GM12878 (cell line): ENCODE measurements around the gene FBXL7. TPM values are rescaled to one million over a fixed set of nuclear protein-coding genes. Genes with fewer than 3 reads are reported as not detected.

Experiments
- ATAC-seq: fragments of 200-7000 bp; cut with Tn5 transposase; 3 replicates; pipeline ENCODE4 v1.9.1; 2020; ENCODE audit warnings: mild to moderate bottlenecking, moderate library complexity
- BruUV-seq: library from RNA; stranded (reverse); fragments of 400-500 nt; replicated peaks from 2 replicates; lab custom pipeline; 2021; lab: Mats Ljungman, UMichigan
- CTCF ChIA-PET: fragments of 300-600 bp; sonication (Branson Sonifier 250); formaldehyde crosslinking; extraction: SDS; loops from one replicate; lab custom pipeline; 2021; ENCODE audit warnings: inconsistent platforms; lab: Yijun Ruan, JAX
- POLR2A ChIA-PET: fragments of 350-600 bp; formaldehyde crosslinking; extraction: SDS; loops from one replicate; lab custom pipeline; 2021; ENCODE audit warnings: inconsistent platforms; lab: Charles Lee
- RAD21 ChIA-PET: fragments of 300-600 bp; sonication (Branson Sonifier 250); formaldehyde crosslinking; loops from one replicate; lab custom pipeline; 2023; ENCODE audit warnings: antibody characterized with exemption; ENCODE audit not compliant: unreplicated experiment; lab: Charles Lee
- SMC1A ChIA-PET: fragments of 300-600 bp; sonication (Branson Sonifier 250); formaldehyde crosslinking; loops from one replicate; lab custom pipeline; 2023; ENCODE audit not compliant: unreplicated experiment, uncharacterized antibody; lab: Charles Lee
- DNase-seq: peaks from one replicate; pipeline ENCODE4 v3.0.0-alpha.2; 2011; ENCODE audit warnings: low read depth, low spot score
- FAIRE-seq: peaks from 3 replicates; lab custom pipeline; 2011; peaks lifted over from hg19 to GRCh38; lab: Jason Lieb, UNC
- H2AFZ ChIP-seq: 2 replicates; pipeline ENCODE4 v1.6.0; 2011; ENCODE audit warnings: low read depth, low read length, control low read depth; ENCODE audit not compliant: control insufficient read depth
- H3K27ac ChIP-seq: 2 replicates; pipeline ENCODE4 v1.5.1; 2011; ENCODE audit warnings: control low read depth; ENCODE audit not compliant: control insufficient read depth, insufficient read depth
- H3K27me3 ChIP-seq, 2 experiments: replicated peaks in 1 of 2; 2 replicates each; pipeline versions ENCODE4 v1.6.0 to v1.6.1; 2011; ENCODE audit warnings: low read length in 1 of 2; ENCODE audit not compliant: control insufficient read depth in 2 of 2, insufficient read depth in 2 of 2
- H3K36me3 ChIP-seq, 2 experiments: 2 replicates each; pipeline ENCODE4 v1.5.1; 2011; ENCODE audit warnings: low read length in 1 of 2; ENCODE audit not compliant: control insufficient read depth in 2 of 2, insufficient read depth in 2 of 2
- H3K4me1 ChIP-seq: 2 replicates; pipeline ENCODE4 v1.6.1; 2011; ENCODE audit warnings: mild to moderate bottlenecking, low read length, moderate library complexity, mixed read lengths; ENCODE audit not compliant: control insufficient read depth, insufficient read depth
- H3K4me2 ChIP-seq: 2 replicates; pipeline ENCODE4 v1.6.0; 2011; ENCODE audit warnings: control low read depth; ENCODE audit not compliant: control insufficient read depth, insufficient read depth
- H3K4me3 ChIP-seq: fragments of 200-600 bp; sonication (generic); 2 replicates; pipeline ENCODE4 v1.5.1; 2016
- H3K79me2 ChIP-seq: 2 replicates; pipeline ENCODE4 v1.6.0; 2011; ENCODE audit warnings: low read length; ENCODE audit not compliant: control insufficient read depth, insufficient read depth
- H3K9ac ChIP-seq: 2 replicates; pipeline ENCODE4 v1.8.0; 2011; ENCODE audit warnings: low read length, control low read depth, mixed read lengths; ENCODE audit not compliant: control insufficient read depth, insufficient read depth
- H3K9me3 ChIP-seq: replicated peaks from 3 replicates; pipeline ENCODE4 v1.5.1; 2011; ENCODE audit warnings: mild to moderate bottlenecking, low read length; ENCODE audit not compliant: control insufficient read depth, insufficient read depth
- H4K20me1 ChIP-seq: 2 replicates; pipeline ENCODE4 v1.6.0; 2011; ENCODE audit not compliant: control insufficient read depth, insufficient read depth
- BMI1 ChIP-seq: fragments of 450-650 bp; IDR thresholded peaks from 2 replicates; pipeline ENCODE4 v1.6.1; 2016; ENCODE audit warnings: mild to moderate bottlenecking, moderate library complexity, borderline replicate concordance
- CREM ChIP-seq: IDR thresholded peaks from 2 replicates; pipeline ENCODE4 v1.6.1; 2014; ENCODE audit warnings: antibody characterized with exemption, low read depth
- CTCF ChIP-seq, 3 experiments: IDR thresholded peaks in 2 of 3; conservative IDR thresholded peaks in 1 of 3; 2 replicates each; pipeline ENCODE4 v1.5.1; 2011; ENCODE audit warnings: low read depth in 3 of 3, low read length in 3 of 3, mild to moderate bottlenecking in 3 of 3, control low read depth in 2 of 3, moderate library complexity in 2 of 3, inconsistent platforms in 1 of 3, mixed read lengths in 1 of 3; ENCODE audit not compliant: control insufficient read depth in 2 of 3, insufficient read depth in 1 of 3; ENCODE audit errors: extremely low read depth in 1 of 3
- CUX1 ChIP-seq: IDR thresholded peaks from 2 replicates; pipeline ENCODE4 v1.6.1; 2012; ENCODE audit warnings: improper control_type of control experiment, low read depth, low read length; ENCODE audit not compliant: insufficient replicate concordance
- HDAC6 ChIP-seq: fragments of 200-600 bp; sonication (generic); IDR thresholded peaks from one replicate; pipeline ENCODE4 v1.8.0; 2017; ENCODE audit warnings: antibody characterized with exemption; ENCODE audit not compliant: unreplicated experiment
- IKZF1 ChIP-seq: fragments of 450-650 bp; conservative IDR thresholded peaks from 2 replicates; pipeline ENCODE4 v1.6.1; 2017; ENCODE audit warnings: antibody characterized with exemption, mild to moderate bottlenecking
- MEF2A ChIP-seq: IDR thresholded peaks from 2 replicates; pipeline ENCODE4 v1.6.1; 2011; ENCODE audit warnings: low read depth, mild to moderate bottlenecking, low read length, moderate library complexity; ENCODE audit not compliant: insufficient read depth
- MTA3 ChIP-seq: IDR thresholded peaks from 2 replicates; pipeline ENCODE4 v1.6.1; 2012; ENCODE audit warnings: low read length, inconsistent platforms, borderline replicate concordance
- NR2F1 ChIP-seq: fragments of 450-650 bp; conservative IDR thresholded peaks from 2 replicates; pipeline ENCODE4 v1.6.1; 2017; ENCODE audit warnings: mild to moderate bottlenecking
- PAX8 ChIP-seq: fragments of 450-650 bp; IDR thresholded peaks from 2 replicates; pipeline ENCODE4 v1.6.1; 2017; ENCODE audit warnings: mild to moderate bottlenecking, moderate library complexity
- STAT1 ChIP-seq: fragments of 450-650 bp; conservative IDR thresholded peaks from 2 replicates; pipeline ENCODE4 v1.6.1; 2014; ENCODE audit warnings: antibody characterized with exemption, mild to moderate bottlenecking
- SUPT20H ChIP-seq: IDR thresholded peaks from 2 replicates; pipeline ENCODE4 v1.6.1; 2011; ENCODE audit warnings: low read depth, mild to moderate bottlenecking, low read length, moderate library complexity, borderline replicate concordance; ENCODE audit not compliant: control insufficient read depth
- TCF12 ChIP-seq: IDR thresholded peaks from 2 replicates; pipeline ENCODE4 v1.6.1; 2011; ENCODE audit warnings: low read depth, mild to moderate bottlenecking, low read length
- ZNF24 ChIP-seq: fragments of 450-650 bp; IDR thresholded peaks from 2 replicates; pipeline ENCODE4 v1.6.1; 2017; ENCODE audit warnings: antibody characterized with exemption, mild to moderate bottlenecking
- ZNF592 ChIP-seq: fragments of 450-650 bp; IDR thresholded peaks from 2 replicates; pipeline ENCODE4 v1.6.1; 2017; ENCODE audit warnings: mild to moderate bottlenecking, moderate library complexity
- WGBS: methylation state at CpG from one replicate; pipeline ENCODE4 v1.1.6; 2016; ENCODE audit warnings: low lambda C conversion rate; ENCODE audit not compliant: insufficient replicate concordance, insufficient coverage; ENCODE audit errors: missing lambda C conversion rate; 5-methylcytosine and 5-hydroxymethylcytosine counted together
- in situ Hi-C: fragments of 300-500 bp; cut with MboI; formaldehyde crosslinking; loops from 9 replicates; pipeline ENCODE4 v1.14.3; 2018; ENCODE audit warnings: mixed read lengths
- intact Hi-C: fragments of 100-400 bp; cut with micrococcal nuclease; formaldehyde crosslinking; loops from one replicate; pipeline ENCODE4 v1.14.2; 2022; ENCODE audit not compliant: unreplicated experiment
- polyA plus RNA-seq, 11 experiments: library from polyadenylated mRNA; depleted of rRNA in 4 of 11; unstranded in 6 of 11; stranded (reverse) in 5 of 11; fragments of >200 nt; fragmentation: Nextera tagmentation in 4 of 11; fragmentation: Illumina TruSeq in 1 of 11; extraction: Ambion mirVana in 4 of 11; extraction: Trizol in 1 of 11; gene quantifications; 1 replicate in 1 of 11; 2 replicates in 10 of 11; pipeline versions ENCODE4 v1.2.1 to v1.2.3, GENCODE V29; 2011 to 2016; ENCODE audit warnings: inconsistent platforms in 2 of 11, missing spikeins in 2 of 11, low read depth in 1 of 11
- total RNA-seq, 4 experiments: library from RNA; depleted of rRNA in 3 of 4; stranded (reverse); fragments of >200 nt in 3 of 4; fragmentation: Illumina TruSeq in 1 of 4; extraction: Trizol in 1 of 4; gene quantifications; 2 replicates each; pipeline versions ENCODE4 v1.2.1 to v1.2.3, GENCODE V29; 2013 to 2021

The FBXL7 gene
- total and polyA plus RNA-seq, 10 of the 15 experiments (the other 5 are each of a cell fraction or from before 2014, with no cell fraction given), result 0.03 to 0.44 (median 0.16) TPM

GRCh38 chr5:15957124-15957523, 457.1 kb downstream of the FBXL7 start:
- no peaks in the 10 kb centered on the region for H4K20me1 ChIP-seq
- ChIA-PET RAD21 (no interaction called here), POLR2A (no interaction called here), SMC1A (no interaction called here), CTCF (no interaction called here)
- H3K27ac ChIP-seq, result no peak overlapping the region
- ATAC-seq (no peak), FAIRE-seq (no peak), DNase-seq (no peak)
- in situ Hi-C loops (no loop called here), intact Hi-C loops (no loop called here)
- no peaks in the 10 kb centered on the region for H3K9me3 ChIP-seq
- 36% methylated on average over 5 of the region's 5 CpGs for WGBS
- H3K27me3 ChIP-seq, result no peaks in the 10 kb centered on the region
- no TSS peak for BruUV-seq
- no peaks in the 10 kb centered on the region for H3K36me3 ChIP-seq
- no peak overlapping the region for H3K4me2 ChIP-seq
- H3K4me3 ChIP-seq, result no peak overlapping the region
- H3K79me2 ChIP-seq, result no peaks in the 10 kb centered on the region
- H3K9ac ChIP-seq, result no peak overlapping the region
- H2AFZ ChIP-seq, result no peak overlapping the region
- no peaks in the 10 kb centered on the region for H3K4me1 ChIP-seq
- no peak for TF ChIP-seq BMI1
- no peak for TF ChIP-seq MEF2A
- TF ChIP-seq SUPT20H, result no peak
- no peak for TF ChIP-seq TCF12
- TF ChIP-seq MTA3, result no peak
- no peak for TF ChIP-seq CUX1
- TF ChIP-seq IKZF1, result no peak
- TF ChIP-seq NR2F1, result no peak
- TF ChIP-seq ZNF24, result no peak
- no peak for TF ChIP-seq CREM
- no peak for TF ChIP-seq PAX8
- TF ChIP-seq CTCF (IDR thresholded peaks at IDR 0.05 in 2 of 3, conservative IDR thresholded peaks at IDR 0.05 in 1 of 3; ENCODE audit: control insufficient read depth in 2 of 3, extremely low read depth in 1 of 3, insufficient read depth in 1 of 3, low read depth in 3 of 3, low read length in 3 of 3), result no peak
- TF ChIP-seq ZNF592, result no peak
- TF ChIP-seq HDAC6, result no peak
- no peak for TF ChIP-seq STAT1
